T47D (cell line): Measurements from ENCODE around the gene CLBA1.

Experiments used
- DNase-seq, 2 experiments: peaks; one replicate each; pipeline versions ENCODE4 v3.0.0 to v3.0.0-alpha.2; 2011 to 2012; ENCODE audit warnings: low read depth in 1 of 2, low spot score in 1 of 2
- JUND ChIP-seq: IDR thresholded peaks from 2 replicates; pipeline ENCODE4 v1.6.1; 2012; ENCODE audit warnings: low read depth
- in situ Hi-C: cut with HindIII; loops from 2 replicates; pipeline ENCODE4 v1.10.0; 2016; ENCODE audit warnings: low sequenced_read_pairs, low pct_unique_long_range_greater_than_20kb

Gene CLBA1

GRCh38 chr14:104977681-104978653 lies 7.6 kb upstream of the CLBA1 start, which contains the start of gene AHNAK2:
Gene AHNAK2 (minus strand): TSS chr14:104978374. CDS start chr14:104978237, 137 bp downstream.
- in situ Hi-C loops: no loop called here
- no peak for TF ChIP-seq JUND
- peak; percentile 90 for DNase-seq

DNA sequence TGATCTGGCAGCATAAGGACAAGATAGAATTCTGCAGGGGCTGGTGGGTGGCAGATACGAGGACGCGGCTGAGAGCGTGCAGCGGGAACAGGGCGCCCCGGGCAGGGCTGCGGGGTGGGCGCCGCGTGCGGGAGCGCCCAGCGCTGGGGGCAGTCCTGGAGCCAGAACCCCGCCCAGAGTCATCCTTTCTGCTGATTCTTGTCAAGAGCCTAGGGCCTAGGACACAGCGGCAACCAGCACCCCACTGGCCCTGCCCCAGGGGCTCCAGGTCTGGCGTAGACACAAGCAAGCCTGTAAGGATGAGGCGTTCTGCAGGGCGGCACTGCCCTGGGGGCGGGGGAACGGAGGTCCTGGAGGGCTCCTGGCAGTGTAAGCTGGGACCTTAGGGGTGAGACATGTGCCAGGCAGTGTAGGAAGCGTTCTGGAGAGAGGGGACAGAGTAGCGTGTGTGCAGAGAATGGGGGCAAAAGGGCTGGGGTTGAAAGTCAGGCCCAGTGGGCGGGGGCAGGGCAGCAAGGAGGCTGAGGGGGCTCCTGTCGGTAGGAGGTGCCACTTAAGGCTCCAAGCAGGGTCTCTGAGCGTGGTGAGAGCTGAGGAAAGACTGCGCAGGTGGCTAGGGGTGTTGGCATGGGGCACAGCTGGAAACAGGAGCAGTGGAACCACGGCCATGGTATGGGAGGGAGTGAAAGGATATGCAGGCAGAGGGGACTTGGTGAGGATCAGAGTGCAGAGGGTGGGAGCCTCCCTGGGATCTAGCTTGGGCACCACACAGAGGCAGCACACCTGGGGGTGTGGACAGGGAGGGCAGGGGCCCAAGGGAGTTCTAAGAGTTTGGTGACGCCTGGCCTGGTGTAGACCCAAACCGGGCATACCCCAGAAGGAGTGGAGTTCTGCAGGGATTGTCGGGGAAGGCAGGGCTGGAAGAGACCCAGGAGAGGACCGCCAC lies 6.6 kb upstream of the CLBA1 start:
- DNase-seq: no peak
- in situ Hi-C loops: no loop called here
- TF ChIP-seq JUND: no peak

GRCh38 chr14:104979758-104980610 lies 5.6 kb upstream of the CLBA1 start:
- in situ Hi-C loops: no loop called here
- no peak for TF ChIP-seq JUND
- peak in 1 of 2 experiments; percentile 68 for DNase-seq

- no peak for DNase-seq
- no peak for TF ChIP-seq JUND
- in situ Hi-C loops: no loop called here
Measured at GRCh38 chr14:104980611-104981531, 4.7 kb upstream of the CLBA1 start.

DNA sequence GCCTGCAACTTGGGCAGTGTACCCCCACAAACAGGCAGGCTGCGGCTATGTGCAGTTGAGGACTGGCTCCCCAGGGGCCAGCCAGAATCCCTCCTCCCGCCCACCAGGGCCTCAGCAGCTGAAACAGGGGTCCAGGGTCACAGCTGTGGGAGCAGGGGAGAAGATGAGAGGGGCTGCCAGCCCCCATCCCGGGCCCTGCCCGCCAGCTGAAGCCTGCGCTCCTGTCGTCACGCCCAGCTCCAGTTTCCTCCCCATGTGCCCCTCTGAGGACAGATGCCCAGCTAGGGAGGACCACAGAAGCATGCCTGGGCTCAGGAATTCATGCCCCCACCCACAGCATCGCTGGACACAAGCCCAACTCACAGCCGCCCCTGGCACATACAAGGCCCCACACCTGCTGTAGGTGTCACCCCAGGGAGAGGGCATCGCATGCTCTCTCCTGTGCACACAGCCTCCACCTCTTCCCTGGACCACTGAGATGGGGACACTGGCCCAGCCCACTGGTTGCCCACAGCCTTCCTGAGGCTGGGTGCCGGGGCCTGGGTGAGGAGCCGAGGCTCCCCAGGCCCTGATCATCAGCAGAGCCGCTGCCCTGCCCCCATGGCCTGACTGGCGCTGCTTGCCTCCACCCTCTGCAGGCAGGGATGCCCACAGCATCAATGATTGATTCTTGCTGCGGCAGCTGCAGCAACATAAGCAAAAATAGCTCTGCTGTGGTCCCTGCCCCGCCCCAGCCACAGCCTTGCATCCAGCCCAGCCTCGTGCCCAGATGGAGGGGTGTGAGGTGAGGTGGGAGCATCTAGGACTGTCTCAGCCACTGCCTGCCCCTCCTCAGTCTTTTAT lies 3.7 kb upstream of the CLBA1 start:
- no peak for TF ChIP-seq JUND
- no peak for DNase-seq
- in situ Hi-C loops: no loop called here

DNA sequence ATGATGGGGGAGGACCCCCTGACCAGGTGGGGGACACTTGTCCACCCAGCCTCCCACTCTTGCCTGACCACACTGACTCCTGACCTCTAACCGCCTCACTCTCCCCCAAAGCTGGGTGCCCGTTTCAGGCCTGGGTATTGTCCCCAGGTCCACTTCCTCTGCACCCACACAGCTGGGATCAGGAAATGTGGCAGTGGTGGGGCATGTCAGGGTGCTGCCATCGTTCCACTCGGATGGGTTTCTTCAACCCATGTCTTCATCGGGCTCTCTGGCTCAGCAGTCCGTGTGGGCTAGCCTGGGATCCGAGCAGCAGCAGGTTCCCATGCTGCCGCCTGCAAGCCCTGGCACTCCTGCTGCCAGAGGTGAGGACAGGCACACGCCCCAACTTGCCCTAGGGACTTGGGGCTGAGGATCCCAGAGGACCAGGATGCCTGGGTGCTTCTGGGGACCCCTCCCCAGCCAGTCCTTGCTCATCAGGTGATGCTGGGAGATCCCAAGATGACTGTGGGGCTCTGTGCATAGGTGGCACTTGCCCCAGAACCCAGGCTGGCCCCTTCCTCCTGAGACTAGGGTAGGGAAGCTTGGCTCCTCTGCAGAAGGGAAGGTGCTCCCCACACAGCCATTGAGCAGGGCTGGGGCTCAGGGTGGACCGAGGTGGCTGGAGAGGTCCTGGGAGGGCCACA lies 2.9 kb upstream of the CLBA1 start:
- in situ Hi-C loops: no loop called here
- TF ChIP-seq JUND: no peak
- no peak for DNase-seq

DNA sequence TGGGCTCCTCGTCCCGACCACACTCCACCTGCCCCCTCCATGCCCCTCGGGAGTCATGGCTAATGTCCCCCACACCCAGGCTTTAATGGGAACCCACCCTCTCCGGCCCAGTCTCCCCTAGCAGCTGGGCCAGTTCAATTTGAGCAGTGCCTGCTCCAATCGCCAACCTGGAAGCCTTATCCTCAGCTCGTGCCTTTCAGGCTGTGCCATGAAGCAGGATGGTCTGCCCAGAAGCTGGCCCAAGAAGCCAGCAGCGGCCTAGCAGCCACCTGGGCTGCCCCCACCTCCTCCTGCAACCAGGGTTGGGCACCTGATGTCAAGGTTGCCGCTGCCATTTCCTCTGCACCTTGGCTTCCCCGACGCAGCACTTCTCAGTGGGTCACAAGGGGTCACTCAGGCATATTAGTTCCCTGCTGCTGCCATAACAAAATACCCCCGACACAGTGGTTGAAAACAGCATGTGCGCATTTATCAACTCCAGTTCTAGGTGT lies 2.3 kb upstream of the CLBA1 start:
- in situ Hi-C loops: no loop called here
- DNase-seq: no peak
- no peak for TF ChIP-seq JUND

DNA sequence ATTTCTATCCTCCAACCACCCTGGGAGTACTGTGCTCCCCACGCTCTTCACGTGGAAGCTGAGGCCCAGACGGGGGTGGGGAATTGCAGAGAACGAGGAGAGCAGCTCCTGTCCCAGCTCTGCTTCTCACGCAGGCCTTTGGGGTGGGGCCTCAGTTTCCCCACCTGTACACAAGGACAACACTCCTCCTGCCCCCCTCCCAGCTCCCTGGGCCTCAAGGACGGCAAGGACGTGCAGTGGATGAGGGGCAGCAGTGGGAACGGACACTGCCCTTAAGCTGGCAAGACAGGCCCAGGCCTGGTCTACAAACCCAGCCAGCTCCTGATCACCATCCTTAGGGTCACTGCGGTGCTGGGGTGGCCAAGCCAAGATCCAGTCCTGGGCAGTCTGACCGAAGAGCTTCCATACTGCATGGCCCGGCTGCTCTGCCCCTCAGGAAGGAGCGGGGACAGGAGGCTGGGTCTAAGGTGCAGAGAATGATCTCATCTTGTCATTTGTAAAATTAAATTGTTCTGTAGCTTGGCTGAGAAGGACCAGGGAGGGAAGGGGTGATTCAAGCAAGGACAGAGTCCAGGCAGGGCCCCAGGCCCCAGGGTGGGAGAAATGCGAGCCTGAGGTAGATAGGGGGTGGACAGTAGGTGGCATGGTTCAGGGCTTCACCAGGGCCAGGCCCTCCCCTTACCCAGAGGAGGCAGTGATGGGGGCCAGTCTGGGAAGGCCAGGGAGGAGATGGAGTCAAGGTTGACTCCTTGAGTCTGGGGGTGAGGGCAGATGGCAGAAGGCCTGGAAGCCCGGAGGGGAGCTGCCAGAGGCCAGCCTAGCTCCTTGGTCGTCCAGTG lies 1.3 kb upstream of the CLBA1 start:
- DNase-seq: no peak
- no peak for TF ChIP-seq JUND
- in situ Hi-C loops: no loop called here
